GM18499 (cell line): ENCODE data around the gene CIPC.

ENCODE experiments used
- ATAC-seq: cut with Tn5 transposase; IDR thresholded peaks from one replicate; pipeline ENCODE4 v1.9.1; 2021; ENCODE audit warnings: moderate number of reproducible peaks; ENCODE audit not compliant: insufficient read depth, unreplicated experiment

The CIPC gene

GRCh38 chr14:77123381-77124325 is 25.6 kb downstream of the CIPC start:
- no peak for ATAC-seq

GRCh38 chr14:77124345-77125280 is 26.6 kb downstream of the CIPC start:
- ATAC-seq = no peak

- ATAC-seq = no peak
Measured at GRCh38 chr14:77125281-77125801, 27.3 kb downstream of the CIPC start.

GRCh38 chr14:77125823-77126325 is 27.8 kb downstream of the CIPC start:
- ATAC-seq = no peak

GRCh38 chr14:77126461-77126990 is 28.5 kb downstream of the CIPC start:
- no peak for ATAC-seq

DNA sequence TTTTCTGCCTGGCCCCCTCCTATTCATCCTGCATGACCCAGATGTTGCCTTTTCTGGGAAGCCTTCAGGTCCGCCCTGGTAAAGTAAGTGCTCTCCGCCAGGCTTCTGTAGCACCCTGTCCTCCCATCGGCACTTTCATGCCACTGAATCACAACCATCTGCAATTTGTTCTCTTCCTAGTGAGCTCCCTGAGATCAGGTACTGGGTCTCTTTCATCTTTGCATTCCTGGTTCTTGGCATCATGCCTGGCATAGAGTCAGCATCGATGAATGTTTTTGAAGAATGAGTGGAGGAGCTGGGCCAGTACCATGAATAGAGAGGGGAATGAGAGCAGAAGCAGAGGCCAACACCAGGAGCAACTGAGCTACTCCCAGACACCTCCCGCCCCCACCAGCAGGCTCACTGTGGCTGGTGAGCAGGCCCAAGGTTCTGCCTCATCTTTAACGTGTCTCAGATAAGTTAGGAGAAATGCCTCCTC is 30.4 kb downstream of the CIPC start:
- no peak for ATAC-seq

GRCh38 chr14:77130386-77130785 is 32.3 kb downstream of the CIPC start:
- no peak for ATAC-seq

DNA sequence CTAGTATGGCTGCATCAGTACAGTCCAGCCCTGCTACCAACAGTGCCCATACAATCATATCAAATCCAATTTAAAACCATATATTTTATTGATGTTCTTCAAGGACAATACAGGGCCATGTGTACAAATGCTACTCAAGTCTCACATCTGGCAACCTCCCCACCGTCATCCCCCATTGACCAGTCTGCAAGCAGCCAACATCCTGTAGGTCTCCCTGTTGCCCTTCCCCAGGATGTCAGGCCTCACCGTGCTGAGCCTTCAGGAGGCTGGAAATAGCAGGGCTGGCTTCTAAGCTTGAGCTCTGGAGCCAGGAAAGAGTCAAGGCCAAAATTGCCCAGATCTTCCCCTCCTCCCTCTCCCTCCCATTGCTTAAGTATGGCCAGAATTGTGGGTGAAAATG is 33.1 kb downstream of the CIPC start:
- no peak for ATAC-seq

GRCh38 chr14:77131871-77132486 is 33.9 kb downstream of the CIPC start:
- ATAC-seq = no peak

- no peak for ATAC-seq
Measured at GRCh38 chr14:77133720-77134338, 35.8 kb downstream of the CIPC start.

GRCh38 chr14:77139022-77139421 is 41.0 kb downstream of the CIPC start:
- ATAC-seq = no peak

GRCh38 chr14:77139540-77140358 is 41.7 kb downstream of the CIPC start:
- no peak for ATAC-seq

GRCh38 chr14:77140359-77141213 is 42.5 kb downstream of the CIPC start:
- no peak for ATAC-seq

GRCh38 chr14:77141214-77142004 is 43.4 kb downstream of the CIPC start, which contains the start of gene ZDHHC22:
ZDHHC22 (minus strand) TSS chr14:77141791; CDS start chr14:77139738, 2,053 bp downstream.
- ATAC-seq = no peak

DNA sequence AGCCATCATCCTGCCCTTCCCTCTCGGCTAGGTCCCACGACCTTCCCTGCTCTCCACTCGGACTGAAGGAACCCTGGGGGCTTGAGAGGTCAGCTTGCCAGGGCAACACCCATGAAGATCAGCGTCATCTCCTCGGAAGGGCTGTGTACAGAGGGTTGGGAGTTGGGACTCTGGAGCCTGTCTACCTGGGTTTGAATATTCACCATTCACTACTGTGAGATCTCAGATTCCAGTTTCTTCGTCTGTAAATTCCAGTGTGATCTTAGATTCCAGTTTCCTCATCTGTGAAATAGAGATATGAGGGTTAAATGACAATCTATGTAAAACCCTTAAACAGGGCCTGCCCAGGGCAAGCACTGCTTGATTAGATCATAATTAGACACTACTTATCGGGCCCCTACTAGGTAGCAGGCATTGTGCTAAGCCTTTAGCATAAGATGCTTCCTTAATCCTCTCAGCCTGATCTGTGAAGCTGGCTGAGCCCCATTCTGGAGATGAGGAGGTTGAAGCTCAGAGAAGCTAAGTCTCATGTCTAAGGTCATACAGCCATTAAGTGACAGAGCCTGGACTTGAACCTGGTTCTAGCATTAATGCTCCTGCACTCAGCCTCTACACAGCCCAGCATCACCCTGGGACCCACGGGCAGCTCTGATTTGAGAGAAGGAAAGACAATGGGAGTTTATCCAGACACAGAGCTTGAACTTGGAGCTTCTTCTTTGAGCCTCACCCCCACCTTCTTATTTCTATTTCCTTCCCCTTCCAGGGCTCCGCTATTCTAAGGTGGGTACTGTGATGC is 44.1 kb downstream of the CIPC start:
- ATAC-seq = no peak

DNA sequence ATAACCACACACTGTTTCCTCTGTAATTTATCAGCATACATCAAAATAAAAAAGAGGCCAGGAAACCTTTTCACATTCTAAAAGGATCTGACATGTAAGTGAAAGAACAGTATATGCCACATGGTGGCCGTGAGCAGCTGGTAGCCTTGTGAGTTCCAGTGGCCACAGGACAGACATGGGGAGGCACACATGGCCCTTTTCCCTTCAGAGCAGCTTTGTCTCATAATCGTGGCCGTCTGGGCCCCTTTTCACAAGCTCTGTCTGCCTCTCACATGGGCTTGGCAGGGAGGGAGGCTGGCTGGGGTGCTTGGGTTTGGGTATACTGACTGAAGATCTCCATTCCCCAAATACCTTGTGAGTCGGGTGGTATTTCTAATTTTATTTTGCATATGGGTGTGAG is 45.0 kb downstream of the CIPC start:
- ATAC-seq = no peak
